Keratinocyte (primary cell): ENCODE measurements around the gene HELQ. TPM values are rescaled to one million over a fixed set of nuclear protein-coding genes. Genes with fewer than 3 reads are reported as not detected.

ENCODE experiments used
- DNase-seq: peaks from one replicate; pipeline ENCODE4 v3.0.0-alpha.2; 2011; ENCODE audit warnings: low read depth, missing footprints, low spot score
- FAIRE-seq: peaks from 2 replicates; lab custom pipeline; 2011; peaks lifted over from hg19 to GRCh38; lab: Jason Lieb, UNC
- H2AFZ ChIP-seq: 2 replicates; pipeline ENCODE4 v1.6.0; 2012; ENCODE audit warnings: low read length, control low read depth, inconsistent platforms; ENCODE audit not compliant: control insufficient read depth
- H3K27ac ChIP-seq: 2 replicates; pipeline ENCODE4 v1.5.1; 2011; ENCODE audit warnings: low read length; ENCODE audit not compliant: control insufficient read depth, insufficient read depth
- H3K27me3 ChIP-seq: 3 replicates; pipeline ENCODE4 v1.6.0; 2011; ENCODE audit warnings: low read length; ENCODE audit not compliant: control insufficient read depth, insufficient read depth; ENCODE audit errors: extremely low read depth
- H3K36me3 ChIP-seq, 2 experiments: 2 replicates in 1 of 2; 3 replicates in 1 of 2; pipeline ENCODE4 v1.5.1; 2011; ENCODE audit warnings: low read length in 2 of 2, mild to moderate bottlenecking in 1 of 2; ENCODE audit not compliant: control insufficient read depth in 2 of 2, insufficient read depth in 2 of 2; ENCODE audit errors: extremely low read depth in 1 of 2
- H3K4me1 ChIP-seq: 3 replicates; pipeline ENCODE4 v1.5.1; 2011; ENCODE audit warnings: low read length; ENCODE audit not compliant: control insufficient read depth, insufficient read depth; ENCODE audit errors: extremely low read depth
- H3K4me2 ChIP-seq: 3 replicates; pipeline ENCODE4 v1.6.0; 2011; ENCODE audit warnings: low read depth, low read length; ENCODE audit not compliant: control insufficient read depth, insufficient read depth; ENCODE audit errors: extremely low read depth
- H3K4me3 ChIP-seq, 3 experiments: fragments of 200-600 bp in 1 of 3; sonication (generic) in 1 of 3; 2 replicates in 2 of 3; 3 replicates in 1 of 3; pipeline ENCODE4 v1.5.1; 2011 to 2016; ENCODE audit warnings: low read length in 3 of 3, mild to moderate bottlenecking in 3 of 3, control low read depth in 2 of 3, inconsistent platforms in 1 of 3, low read depth in 1 of 3, mixed read lengths in 1 of 3, mixed run types in 1 of 3, moderate library complexity in 1 of 3; ENCODE audit not compliant: control insufficient read depth in 2 of 3, insufficient read depth in 2 of 3; ENCODE audit errors: extremely low read depth in 1 of 3
- H3K79me2 ChIP-seq: 2 replicates; pipeline ENCODE4 v1.6.0; 2012; ENCODE audit warnings: low read length; ENCODE audit not compliant: control insufficient read depth, insufficient read depth
- H3K9ac ChIP-seq: 3 replicates; pipeline ENCODE4 v1.6.0; 2011; ENCODE audit warnings: low read length; ENCODE audit not compliant: control insufficient read depth, insufficient read depth; ENCODE audit errors: extremely low read depth
- H3K9me1 ChIP-seq: 3 replicates; pipeline ENCODE4 v1.6.0; 2011; ENCODE audit warnings: low read length; ENCODE audit not compliant: control insufficient read depth, insufficient read depth; ENCODE audit errors: extremely low read depth
- H3K9me3 ChIP-seq: 2 replicates; pipeline ENCODE4 v1.5.1; 2012; ENCODE audit warnings: low read depth, low read length; ENCODE audit not compliant: control insufficient read depth
- H4K20me1 ChIP-seq: 3 replicates; pipeline ENCODE4 v1.6.0; 2011; ENCODE audit warnings: low read length; ENCODE audit not compliant: control insufficient read depth, insufficient read depth; ENCODE audit errors: extremely low read depth
- CTCF ChIP-seq, 3 experiments: IDR thresholded peaks in 1 of 3; conservative IDR thresholded peaks in 1 of 3; optimal IDR thresholded peaks in 1 of 3; 2 replicates in 2 of 3; 3 replicates in 1 of 3; pipeline versions ENCODE3 to v1.5.1; 2011; ENCODE audit warnings: low read length in 3 of 3, mild to moderate bottlenecking in 3 of 3, moderate library complexity in 2 of 3, control low read depth in 1 of 3, inconsistent platforms in 1 of 3; ENCODE audit not compliant: insufficient read depth in 2 of 3; ENCODE audit errors: extremely low read depth in 1 of 3
- EZH2 ChIP-seq: IDR thresholded peaks from one replicate; pipeline ENCODE4 v1.6.1; 2012; ENCODE audit warnings: inconsistent platforms, mild to moderate bottlenecking, low read length, moderate library complexity
- dilution Hi-C: fragments of 300-500 bp; cut with MboI; formaldehyde crosslinking; loops from one replicate; pipeline ENCODE4 v1.7.0; 2020; ENCODE audit warnings: low sequenced_read_pairs; ENCODE audit not compliant: extremely low pct_ligation_motif_present
- polyA plus RNA-seq, 5 experiments: library from polyadenylated mRNA; depleted of rRNA in 3 of 5; stranded (reverse) in 3 of 5; stranded (forward) in 1 of 5; unstranded in 1 of 5; fragments of >200 nt; gene quantifications; 1 replicate in 1 of 5; 2 replicates in 3 of 5; 3 replicates in 1 of 5; pipeline versions ENCODE4 v1.2.1 to v1.2.3, GENCODE V29; 2011 to 2012; ENCODE audit warnings: missing spikeins in 2 of 5, low read depth in 1 of 5, low replicate concordance in 1 of 5

The HELQ gene
- polyA plus RNA-seq, 1 donor (not counting 4 experiments of a cell fraction or from before 2014, with no cell fraction given), result 10.5 TPM

GRCh38 chr4:83370640-83370906, 85.0 kb downstream of the HELQ start:
- no peak overlapping the region for H3K4me2 ChIP-seq
- H3K36me3 ChIP-seq, result no peaks in the 10 kb centered on the region
- no peaks in the 10 kb centered on the region for H4K20me1 ChIP-seq
- H3K4me3 ChIP-seq, result no peak overlapping the region
- dilution Hi-C loops, result no loop called here
- no peaks in the 10 kb centered on the region for H3K9me3 ChIP-seq
- FAIRE-seq (no peak), DNase-seq (no peak)
- no peak overlapping the region for H2AFZ ChIP-seq
- TF ChIP-seq EZH2 (no peak), CTCF (optimal IDR thresholded peaks at IDR 0.05 in 1 of 3, IDR thresholded peaks at IDR 0.05 in 1 of 3, conservative IDR thresholded peaks at IDR 0.05 in 1 of 3; ENCODE audit: extremely low read depth in 1 of 3, insufficient read depth in 2 of 3, low read length in 3 of 3) (no peak)
- no peaks in the 10 kb centered on the region for H3K79me2 ChIP-seq
- H3K4me1 ChIP-seq, result no peaks in the 10 kb centered on the region
- no peaks in the 10 kb centered on the region for H3K27me3 ChIP-seq
- H3K9ac ChIP-seq, result no peak overlapping the region
- no peaks in the 10 kb centered on the region for H3K9me1 ChIP-seq
- no peak overlapping the region for H3K27ac ChIP-seq

- Histone ChIP-seq H4K20me1 (no peaks in the 10 kb centered on the region), H3K9ac (no peak overlapping the region), H3K9me1 (no peaks in the 10 kb centered on the region), H3K4me3 (no peak overlapping the region), H3K4me2 (no peak overlapping the region), H2AFZ (no peak overlapping the region), H3K27me3 (no peaks in the 10 kb centered on the region), H3K9me3 (no peaks in the 10 kb centered on the region), H3K27ac (no peak overlapping the region), H3K4me1 (no peaks in the 10 kb centered on the region), H3K36me3 (no peaks in the 10 kb centered on the region), H3K79me2 (no peaks in the 10 kb centered on the region)
- FAIRE-seq (no peak), DNase-seq (no peak)
- dilution Hi-C loops, result no loop called here
- TF ChIP-seq EZH2 (no peak), CTCF (optimal IDR thresholded peaks at IDR 0.05 in 1 of 3, IDR thresholded peaks at IDR 0.05 in 1 of 3, conservative IDR thresholded peaks at IDR 0.05 in 1 of 3; ENCODE audit: extremely low read depth in 1 of 3, insufficient read depth in 2 of 3, low read length in 3 of 3) (no peak)
These were observed 85.6 kb downstream of the HELQ start for GRCh38 chr4:83369831-83370639.
